GM19467 (cell line): ENCODE measurements around the gene INPP5A.
"Not testable (repeated sequence)": the region's sequence is repeated elsewhere in the genome, so short reads cannot be mapped to it uniquely, and the experiment has no call there.

ENCODE experiments used
- ATAC-seq: cut with Tn5 transposase; IDR thresholded peaks from one replicate; pipeline ENCODE4 v1.9.1; 2021; ENCODE audit warnings: mild to moderate bottlenecking, moderate library complexity; ENCODE audit not compliant: unreplicated experiment

INPP5A gene

GRCh38 chr10:132503581-132504421, 33.8 kb upstream of the INPP5A start:
- no peak for ATAC-seq

GRCh38 chr10:132504501-132505272, 32.9 kb upstream of the INPP5A start:
- no peak for ATAC-seq

DNA sequence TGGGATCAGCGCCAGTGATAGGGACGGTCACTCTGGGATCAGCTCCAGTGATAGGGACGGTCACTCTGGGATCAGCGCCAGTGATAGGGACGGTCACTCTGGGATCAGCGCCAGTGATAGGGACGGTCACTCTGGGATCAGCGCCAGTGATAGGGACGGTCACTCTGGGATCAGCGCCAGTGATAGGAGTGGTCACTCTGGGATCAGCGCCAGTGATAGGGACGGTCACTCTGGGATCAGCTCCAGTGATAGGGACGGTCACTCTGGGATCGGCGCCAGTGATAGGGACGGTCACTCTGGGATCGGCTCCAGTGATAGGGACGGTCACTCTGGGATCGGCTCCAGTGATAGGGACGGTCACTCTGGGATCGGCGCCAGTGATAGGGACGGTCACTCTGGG, 32.0 kb upstream of the INPP5A start:
- ATAC-seq, result not testable (repeated sequence)

DNA sequence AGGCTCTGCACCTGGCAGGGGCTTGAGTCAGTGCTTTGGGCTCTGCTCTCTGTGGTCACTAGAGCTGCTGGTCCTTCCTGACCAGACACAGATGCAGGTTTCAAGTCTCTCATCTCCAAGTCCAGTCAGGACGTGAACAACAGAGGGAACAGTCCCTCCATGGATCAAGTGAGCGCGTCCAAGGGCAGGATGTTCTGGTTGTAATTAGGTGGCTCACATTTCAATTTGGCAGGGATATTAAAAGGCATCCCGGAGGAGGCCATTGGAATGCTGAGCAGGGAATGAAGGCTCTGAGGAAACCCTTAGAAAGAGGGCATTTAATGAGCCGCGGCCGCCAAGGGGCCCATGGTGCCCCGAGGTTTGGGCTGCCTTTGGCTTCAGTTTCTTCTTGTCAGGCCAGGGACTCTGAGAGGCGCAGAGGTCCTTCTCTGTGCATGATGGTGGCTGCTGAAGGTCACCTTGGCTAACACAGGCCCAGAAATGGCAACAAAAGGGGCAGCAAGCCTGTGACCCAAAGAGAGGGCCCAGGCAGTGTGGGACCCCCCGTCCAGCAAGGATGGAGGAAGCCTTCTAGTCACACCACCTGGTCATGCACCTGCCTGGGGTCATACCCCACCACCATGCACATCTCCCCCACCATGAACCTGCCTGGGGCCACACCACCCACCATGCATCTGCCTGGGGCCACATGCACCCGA, 30.7 kb upstream of the INPP5A start:
- ATAC-seq, result no peak

DNA sequence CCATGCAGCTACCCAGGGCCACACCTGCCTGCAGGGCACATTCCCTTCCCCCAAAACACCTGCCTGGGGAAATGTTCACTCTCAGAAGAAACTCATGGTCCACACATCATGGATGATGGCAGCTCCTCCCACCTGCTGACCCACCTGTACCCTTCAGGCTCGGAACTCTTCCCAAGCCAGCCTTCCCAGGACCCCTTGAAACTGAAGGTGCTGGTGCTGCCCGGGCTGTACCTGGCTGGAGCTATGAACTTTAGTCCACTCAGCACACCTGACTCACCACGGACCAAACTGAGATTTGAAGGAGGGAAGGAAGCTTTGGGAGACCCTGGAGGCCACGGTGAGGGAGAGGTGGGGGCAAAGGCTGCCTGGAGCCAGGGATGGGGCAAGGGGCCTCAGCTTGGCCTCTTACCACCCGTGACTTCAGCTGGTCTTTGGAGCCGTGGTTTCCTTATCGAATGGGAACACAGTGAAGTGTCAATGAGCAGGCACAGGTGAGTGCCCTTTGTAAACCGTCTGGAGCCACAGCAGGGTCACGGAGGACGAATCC, 30.1 kb upstream of the INPP5A start:
- no peak for ATAC-seq

- ATAC-seq, result no peak
Observed at GRCh38 chr10:132507956-132508490, 29.6 kb upstream of the INPP5A start.

DNA sequence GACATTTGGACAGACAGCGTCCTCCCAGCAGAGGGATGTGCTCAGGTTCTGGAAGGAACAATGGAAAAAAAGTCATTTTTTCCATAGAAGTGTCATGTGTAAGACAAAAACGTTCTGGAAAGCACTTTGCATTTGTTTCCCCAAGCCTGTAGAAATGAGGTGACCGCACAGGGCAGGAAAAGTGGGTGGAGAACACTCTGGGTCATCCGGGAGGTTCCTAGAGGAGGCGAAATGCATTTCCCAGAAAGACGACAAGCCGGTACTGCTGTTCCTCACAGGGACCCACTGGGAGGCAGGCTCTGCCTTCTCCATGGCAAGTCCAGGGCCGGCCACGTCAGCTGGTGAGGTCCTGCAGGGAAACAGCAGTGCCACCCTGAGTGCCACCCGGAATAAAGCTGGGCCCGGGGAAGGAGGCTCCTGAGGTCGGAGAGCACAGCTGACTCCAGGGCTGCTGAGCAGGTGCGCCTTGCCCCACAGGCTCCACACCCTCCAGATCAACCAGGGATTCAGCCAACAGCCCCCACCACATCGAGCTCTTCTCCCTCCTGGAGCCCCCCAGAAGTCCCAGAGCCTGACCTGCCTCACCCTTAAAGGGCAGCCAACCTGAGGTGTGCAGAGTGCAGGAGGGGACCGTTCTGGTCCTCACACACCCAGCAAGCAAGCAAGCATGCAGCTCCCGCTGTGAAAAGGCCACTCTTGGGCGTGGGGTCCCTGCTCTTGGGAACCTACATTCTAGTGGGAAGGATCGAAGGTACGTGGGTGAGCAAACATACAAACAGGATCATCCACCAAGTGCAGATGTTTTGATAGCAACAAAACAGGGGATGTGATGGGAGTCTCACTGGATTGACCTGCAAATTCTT, 28.8 kb upstream of the INPP5A start:
- ATAC-seq, result no peak

- no peak for ATAC-seq
Observed at GRCh38 chr10:132509506-132510173, 27.9 kb upstream of the INPP5A start.

DNA sequence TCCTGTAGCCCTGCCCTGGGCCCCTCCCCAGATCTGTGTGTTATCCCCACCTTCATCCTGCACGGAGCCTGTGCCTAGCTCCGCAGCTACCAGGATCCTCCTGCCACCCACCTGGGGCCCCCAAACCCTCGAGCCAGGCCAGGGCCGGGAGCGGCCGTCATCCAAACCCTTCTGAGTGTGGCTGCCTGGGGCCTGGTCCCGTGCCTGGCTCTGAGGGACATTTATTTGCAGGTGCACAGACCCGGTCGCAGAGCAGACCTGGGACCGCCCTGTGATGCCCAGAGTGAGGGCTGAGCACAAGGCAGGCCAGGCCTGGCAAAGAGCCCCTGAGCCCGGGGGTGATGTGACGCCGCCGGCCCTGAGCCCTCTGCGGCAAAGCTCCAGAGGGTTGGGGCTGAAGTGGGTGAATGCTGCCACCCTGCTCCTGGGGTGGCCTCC, 27.4 kb upstream of the INPP5A start:
- ATAC-seq, result no peak

- ATAC-seq, result no peak
Observed at GRCh38 chr10:132511121-132512051, 26.2 kb upstream of the INPP5A start.

DNA sequence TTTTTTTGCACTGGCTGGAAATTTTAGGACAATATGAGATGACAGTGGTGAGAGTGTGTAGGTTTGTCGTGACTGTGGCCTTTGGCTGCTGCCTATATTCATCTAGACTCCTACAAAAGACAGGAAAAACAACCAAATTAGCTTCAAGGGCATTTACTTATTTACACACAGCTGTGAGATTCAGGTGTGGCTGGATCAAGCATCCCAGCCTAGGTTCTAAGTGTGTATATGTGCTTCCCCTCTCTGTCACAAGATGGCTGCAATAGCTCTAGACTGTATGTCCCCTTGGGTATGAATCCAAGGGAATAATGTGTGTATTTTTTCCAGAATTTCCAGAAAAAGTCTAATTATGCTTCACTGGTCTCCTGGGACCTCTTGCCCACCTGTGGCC, 25.5 kb upstream of the INPP5A start:
- ATAC-seq, result no peak

DNA sequence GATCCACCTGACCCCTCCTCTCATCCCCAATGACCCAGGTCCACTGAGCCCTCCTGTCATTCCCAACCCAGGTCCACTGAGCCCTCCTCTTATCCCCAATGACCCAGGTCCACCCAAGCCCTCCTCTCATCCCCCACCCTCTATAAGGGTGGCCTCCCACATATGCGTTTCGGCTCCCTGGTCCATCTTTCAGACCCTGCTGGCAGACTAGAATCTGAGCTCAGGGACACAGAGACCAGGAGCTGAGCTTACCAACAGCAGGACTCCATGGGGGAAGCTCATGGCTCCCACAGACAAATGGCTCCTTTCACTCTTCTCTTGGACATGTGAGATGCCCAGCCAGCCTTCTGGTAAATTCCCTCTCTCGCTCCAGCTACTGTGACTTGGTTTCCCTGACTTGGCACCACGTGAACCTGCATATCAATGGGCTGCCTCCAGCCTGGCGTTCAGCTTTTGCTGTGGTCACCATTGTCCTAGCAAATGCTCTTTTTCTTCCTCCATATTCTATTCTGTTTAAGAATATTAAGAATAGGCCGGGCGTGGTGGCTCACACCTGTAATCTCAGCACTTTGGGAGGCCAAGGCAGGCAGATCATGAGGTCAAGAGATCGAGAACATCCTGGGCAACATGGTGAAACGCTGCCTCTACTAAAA, 24.8 kb upstream of the INPP5A start:
- ATAC-seq, result no peak

DNA sequence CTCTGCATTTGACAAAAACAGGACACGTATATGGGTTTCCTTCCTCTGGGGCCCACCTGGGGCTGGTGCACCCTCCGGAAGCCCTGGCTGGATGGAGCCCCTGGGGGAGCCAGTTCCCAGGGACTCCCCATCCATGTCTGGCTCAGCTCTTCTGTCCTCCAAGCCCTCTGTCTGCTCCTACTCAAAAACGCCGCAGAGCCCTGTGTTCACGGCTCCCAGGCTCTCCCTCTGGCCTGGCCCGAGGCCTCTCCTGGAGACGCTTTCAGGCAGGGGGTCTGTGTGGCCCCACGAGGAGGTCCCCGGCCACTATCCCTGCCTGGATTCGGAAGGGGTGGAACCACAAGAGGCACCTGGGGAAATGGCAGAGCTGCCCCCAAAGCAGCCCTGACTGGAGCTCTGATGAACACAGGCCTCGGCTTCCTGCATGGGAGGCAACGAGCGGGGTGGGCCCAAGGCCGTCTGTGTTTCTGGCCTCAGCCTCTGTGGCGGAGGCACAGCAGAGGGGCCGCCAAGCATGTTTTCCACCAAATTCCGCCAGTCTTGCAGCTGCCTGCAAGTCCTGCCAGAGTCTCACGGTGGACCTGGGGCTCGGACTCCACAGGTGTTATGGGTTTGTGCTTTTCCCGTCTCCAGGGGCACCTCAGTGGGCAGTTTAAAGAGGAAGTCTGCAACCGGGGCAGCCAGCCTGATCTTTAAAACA, 22.6 kb upstream of the INPP5A start:
- ATAC-seq, result no peak

- no peak for ATAC-seq
Observed at GRCh38 chr10:132515811-132516726, 21.5 kb upstream of the INPP5A start.

DNA sequence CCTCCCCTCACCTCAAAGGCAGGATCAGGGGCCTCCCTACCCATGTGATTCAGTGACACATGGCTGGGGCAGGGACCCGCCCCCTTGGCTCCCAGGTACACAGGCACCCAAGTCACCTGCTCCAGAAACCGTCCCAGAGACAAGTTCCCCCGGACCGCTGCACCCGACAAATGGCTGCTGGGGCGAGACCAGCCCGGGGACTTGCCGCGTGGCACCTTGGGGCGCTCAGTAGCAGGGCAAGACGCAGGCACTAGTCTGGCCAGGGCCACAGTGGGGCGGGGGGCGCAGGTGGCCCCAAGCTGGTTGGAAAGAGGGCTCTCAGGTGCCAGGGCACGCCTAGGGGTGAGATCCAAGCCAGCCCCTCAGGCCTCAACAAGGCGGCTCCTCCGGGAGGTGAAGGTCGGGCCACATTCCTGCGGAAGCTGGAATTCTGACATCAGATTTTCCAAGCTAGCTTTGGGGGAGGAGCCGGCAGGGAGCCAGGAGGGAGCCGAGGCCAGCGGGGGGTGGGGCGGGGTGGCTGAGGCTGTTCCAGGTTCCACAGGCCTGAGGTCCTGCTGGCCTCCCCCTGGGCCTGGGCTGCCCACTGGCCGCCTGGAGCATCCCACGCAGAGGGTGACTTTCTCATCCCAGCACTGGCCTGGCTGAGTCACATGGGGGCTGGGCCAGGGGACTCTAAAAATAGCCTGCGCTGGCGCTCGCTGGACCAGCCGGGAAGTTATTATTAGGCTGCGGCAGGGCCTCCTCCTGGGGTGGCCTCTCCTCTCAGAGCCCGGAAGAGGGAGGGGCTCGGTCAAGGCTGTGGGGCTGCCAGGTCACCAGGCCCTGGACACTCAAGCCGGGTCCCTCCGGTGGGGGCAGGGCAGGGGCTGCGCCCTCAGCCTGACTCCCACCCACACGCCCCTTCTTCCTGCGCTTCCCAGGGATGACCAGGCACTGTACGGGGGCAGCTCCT, 20.5 kb upstream of the INPP5A start:
- ATAC-seq, result no peak
